CD8-positive, alpha-beta memory T cell (primary cell): ENCODE results near the gene TBC1D28. TPM values are rescaled to one million over a fixed set of nuclear protein-coding genes. Genes with fewer than 3 reads are reported as not detected.
"Not testable (repeated sequence)": the region's sequence is repeated elsewhere in the genome, so short reads cannot be mapped to it uniquely, and the experiment has no call there.

Experiments used
- CTCF ChIA-PET: fragments of 350-600 bp; sonication (Branson Sonifier 250); formaldehyde crosslinking; loops from one replicate; lab custom pipeline; 2021; ENCODE audit warnings: antibody characterized with exemption; lab: Charles Lee
- POLR2A ChIA-PET: fragments of 350-600 bp; sonication (Branson Sonifier 250); formaldehyde crosslinking; loops from one replicate; lab custom pipeline; 2021; ENCODE audit warnings: antibody characterized with exemption; lab: Charles Lee
- DNase-seq, 5 donors: peaks; one replicate each; pipeline versions ENCODE4 v3.0.0 to v3.0.0-alpha.2; 2020 to 2022; ENCODE audit warnings: mixed read lengths in 1 of 5
- H3K27ac ChIP-seq: one replicate; pipeline ENCODE4 v1.7.0; 2013; ENCODE audit warnings: low read depth, mild to moderate bottlenecking, low read length, moderate library complexity
- H3K27me3 ChIP-seq: 2 replicates; pipeline ENCODE4 v1.7.0; 2013; ENCODE audit warnings: low read length, mild to moderate bottlenecking; ENCODE audit not compliant: insufficient read depth, poor library complexity, severe bottlenecking
- H3K36me3 ChIP-seq: 2 replicates; pipeline ENCODE4 v1.7.0; 2013; ENCODE audit warnings: mild to moderate bottlenecking, low read length, moderate library complexity; ENCODE audit not compliant: insufficient read depth
- H3K4me1 ChIP-seq: 2 replicates; pipeline ENCODE4 v1.7.0; 2013; ENCODE audit warnings: mild to moderate bottlenecking, low read length, moderate library complexity; ENCODE audit not compliant: insufficient read depth
- H3K4me3 ChIP-seq: 2 replicates; pipeline ENCODE4 v1.7.0; 2013; ENCODE audit warnings: mild to moderate bottlenecking, low read length
- H3K9me3 ChIP-seq: 2 replicates; pipeline ENCODE4 v1.7.0; 2013; ENCODE audit warnings: mild to moderate bottlenecking, low read length
- H3K27ac Mint-ChIP-seq, 8 donors: one replicate each; pipeline ENCODE4 v1.8.0; 2020 to 2021; ENCODE audit warnings: mixed read lengths in 8 of 8, mild to moderate bottlenecking in 6 of 8, inconsistent platforms in 3 of 8, moderate library complexity in 3 of 8
- H3K27me3 Mint-ChIP-seq, 2 donors: one replicate each; pipeline ENCODE4 v1.8.0; 2020 to 2021; ENCODE audit warnings: mixed read lengths in 2 of 2, mild to moderate bottlenecking in 1 of 2, moderate library complexity in 1 of 2
- H3K36me3 Mint-ChIP-seq, 3 donors: one replicate each; pipeline ENCODE4 v1.8.0; 2020 to 2021; ENCODE audit warnings: mixed read lengths in 3 of 3, inconsistent platforms in 1 of 3, mild to moderate bottlenecking in 1 of 3
- H3K4me1 Mint-ChIP-seq, 3 donors: one replicate each; pipeline ENCODE4 v1.8.0; 2020 to 2021; ENCODE audit warnings: mixed read lengths in 3 of 3, inconsistent platforms in 1 of 3, mild to moderate bottlenecking in 1 of 3
- H3K4me3 Mint-ChIP-seq, 7 donors: one replicate each; pipeline ENCODE4 v1.8.0; 2020 to 2021; ENCODE audit warnings: mixed read lengths in 7 of 7, mild to moderate bottlenecking in 6 of 7, moderate library complexity in 4 of 7, inconsistent platforms in 2 of 7
- H3K9me3 Mint-ChIP-seq, 5 donors: one replicate each; pipeline ENCODE4 v1.8.0; 2020 to 2022; ENCODE audit warnings: mixed read lengths in 5 of 5, mild to moderate bottlenecking in 3 of 5, moderate library complexity in 2 of 5, inconsistent platforms in 1 of 5
- polyA plus RNA-seq: library from polyadenylated mRNA; unstranded; fragments of 300-500 nt; fragmentation: Illumina TruSeq; gene quantifications from one replicate; pipeline ENCODE4 v1.2.3, GENCODE V29; 2021
- total RNA-seq, 2 experiments: library from RNA; stranded (reverse); gene quantifications; one replicate each; pipeline ENCODE4 v1.2.3, GENCODE V29; 2021

TBC1D28 gene
- total RNA-seq, result not detected
- not detected for polyA plus RNA-seq

- H3K4me1 Mint-ChIP-seq, POLR2A ChIA-PET, H3K27ac ChIP-seq, H3K4me3 ChIP-seq, H3K36me3 ChIP-seq, H3K36me3 Mint-ChIP-seq, H3K27ac Mint-ChIP-seq, H3K27me3 Mint-ChIP-seq, DNase-seq, H3K27me3 ChIP-seq, H3K9me3 ChIP-seq, H3K9me3 Mint-ChIP-seq, H3K4me1 ChIP-seq, CTCF ChIA-PET: not testable (repeated sequence)
- H3K4me3 Mint-ChIP-seq, result peak within 1 kb of the TSS in 1 of 7 donors; percentile 40
Measured at GRCh38 chr17:18644291-18644690, at the start of gene TBC1D28. TSS of gene TBC1D28 (minus strand) at chr17:18644391. CDS start at chr17:18641352, 3,039 bp downstream.

- H3K27ac ChIP-seq, H3K9me3 Mint-ChIP-seq, DNase-seq, POLR2A ChIA-PET, H3K36me3 ChIP-seq, CTCF ChIA-PET, H3K9me3 ChIP-seq, H3K27me3 ChIP-seq, H3K4me1 ChIP-seq, H3K27me3 Mint-ChIP-seq: not testable (repeated sequence)
- Mint-ChIP-seq H3K27ac (peak overlapping the region; percentile 43 to 92 (median 65)), H3K4me3 (peak overlapping the region; percentile 65 to 98 (median 92)), H3K4me1 (peaks cover 9 to 21% (median 18%) of the 10 kb centered on the region in 3 donors), H3K36me3 (peaks cover 3 to 11% (median 3%) of the 10 kb centered on the region in 3 donors)
- H3K4me3 ChIP-seq, result peak overlapping the region; percentile 54
Measured at GRCh38 chr17:18682668-18683067, 38.5 kb upstream of the TBC1D28 start.

GRCh38 chr17:18681767-18682571 lies 37.8 kb upstream of the TBC1D28 start, which contains the start of gene FOXO3B:
TSS of gene FOXO3B (minus strand) at chr17:18682314. CDS start at chr17:18681651, 663 bp downstream.
- POLR2A ChIA-PET, H3K9me3 ChIP-seq, H3K27ac ChIP-seq, H3K4me1 ChIP-seq, CTCF ChIA-PET, H3K27me3 Mint-ChIP-seq, H3K27me3 ChIP-seq, H3K9me3 Mint-ChIP-seq, H3K36me3 ChIP-seq: not testable (repeated sequence)
- H3K4me3 ChIP-seq, result peak within 1 kb of the TSS; percentile 54
- H3K27ac Mint-ChIP-seq, result peak within 1 kb of the TSS; percentile 64 to 93 (median 84)
- peaks cover 12 to 24% (median 19%) of the 10 kb centered on the region in 3 donors for H3K4me1 Mint-ChIP-seq
- H3K36me3 Mint-ChIP-seq, result peaks cover 3 to 14% (median 6%) of the 10 kb centered on the region in 3 donors
- peak within 1 kb of the TSS; percentile 65 to 98 (median 92) for H3K4me3 Mint-ChIP-seq
- DNase-seq, result peak; percentile 27 to 83 (median 74)

- CTCF ChIA-PET, H3K27ac ChIP-seq, H3K36me3 ChIP-seq, H3K9me3 ChIP-seq, H3K27me3 Mint-ChIP-seq, POLR2A ChIA-PET, H3K9me3 Mint-ChIP-seq, H3K4me3 Mint-ChIP-seq, DNase-seq, H3K4me3 ChIP-seq, H3K27ac Mint-ChIP-seq, H3K27me3 ChIP-seq, H3K4me1 ChIP-seq: not testable (repeated sequence)
- Mint-ChIP-seq H3K36me3 (peaks cover 11 to 25% (median 14%) of the 10 kb centered on the region in 3 donors), H3K4me1 (peaks cover 8 to 19% (median 19%) of the 10 kb centered on the region in 3 donors)
Measured at GRCh38 chr17:18677381-18677780, 33.2 kb upstream of the TBC1D28 start.

GRCh38 chr17:18676928-18677327 lies 32.7 kb upstream of the TBC1D28 start:
- peaks cover 11 to 24% (median 14%) of the 10 kb centered on the region in 3 donors for H3K36me3 Mint-ChIP-seq
- H3K27me3 Mint-ChIP-seq, H3K36me3 ChIP-seq, DNase-seq, H3K4me1 ChIP-seq, H3K27ac Mint-ChIP-seq, H3K4me3 ChIP-seq, H3K9me3 Mint-ChIP-seq, POLR2A ChIA-PET, H3K27me3 ChIP-seq, H3K9me3 ChIP-seq, CTCF ChIA-PET, H3K4me3 Mint-ChIP-seq, H3K27ac ChIP-seq: not testable (repeated sequence)
- peaks cover 6 to 19% (median 19%) of the 10 kb centered on the region in 3 donors for H3K4me1 Mint-ChIP-seq

- DNase-seq, H3K27ac ChIP-seq, H3K9me3 ChIP-seq, POLR2A ChIA-PET, H3K4me1 Mint-ChIP-seq, H3K4me3 ChIP-seq, CTCF ChIA-PET, H3K36me3 ChIP-seq, H3K4me3 Mint-ChIP-seq, H3K27me3 Mint-ChIP-seq, H3K4me1 ChIP-seq, H3K27ac Mint-ChIP-seq, H3K27me3 ChIP-seq: not testable (repeated sequence)
- peaks cover 7 to 15% (median 11%) of the 10 kb centered on the region in 5 donors for H3K9me3 Mint-ChIP-seq
- peaks cover 21 to 46% (median 30%) of the 10 kb centered on the region in 3 donors for H3K36me3 Mint-ChIP-seq
Measured at GRCh38 chr17:18672395-18673227, 28.4 kb upstream of the TBC1D28 start.

GRCh38 chr17:18668625-18669024 lies 24.4 kb upstream of the TBC1D28 start:
- POLR2A ChIA-PET, result not testable (repeated sequence)

GRCh38 chr17:18667535-18667934 lies 23.3 kb upstream of the TBC1D28 start:
- H3K4me3 Mint-ChIP-seq, CTCF ChIA-PET, H3K27me3 ChIP-seq, H3K27ac ChIP-seq, H3K36me3 ChIP-seq, H3K27ac Mint-ChIP-seq, DNase-seq, H3K27me3 Mint-ChIP-seq, H3K4me1 Mint-ChIP-seq, H3K9me3 ChIP-seq, H3K4me3 ChIP-seq, POLR2A ChIA-PET, H3K4me1 ChIP-seq: not testable (repeated sequence)
- peaks cover 14 to 35% (median 19%) of the 10 kb centered on the region in 3 donors for H3K36me3 Mint-ChIP-seq
- peaks cover 23 to 45% (median 35%) of the 10 kb centered on the region in 5 donors for H3K9me3 Mint-ChIP-seq

More at GRCh38 chr17:18668625-18669024, 24.4 kb upstream of the TBC1D28 start:
- DNase-seq, H3K27ac ChIP-seq, H3K27me3 ChIP-seq, H3K4me1 Mint-ChIP-seq, H3K9me3 ChIP-seq, H3K36me3 ChIP-seq, H3K4me3 ChIP-seq, H3K27me3 Mint-ChIP-seq, H3K4me3 Mint-ChIP-seq, H3K4me1 ChIP-seq, H3K27ac Mint-ChIP-seq, CTCF ChIA-PET: not testable (repeated sequence)
- Mint-ChIP-seq H3K36me3 (peaks cover 15 to 34% (median 22%) of the 10 kb centered on the region in 3 donors), H3K9me3 (peaks cover 13 to 34% (median 24%) of the 10 kb centered on the region in 5 donors)
